Gastroesophageal sphincter (tissue), 3 donors: ENCODE data around the gene TUBGCP6.

Experiments used
- EP300 ChIP-seq: sonication (generic); formaldehyde crosslinking; IDR thresholded peaks from one replicate; pipeline ENCODE4 v1.6.1; 2017; ENCODE audit warnings: antibody characterized with exemption, mild to moderate bottlenecking
- POLR2A ChIP-seq, 2 donors: fragments of 450-650 bp; IDR thresholded peaks; one replicate each; pipeline ENCODE4 v1.6.1; 2017; ENCODE audit warnings: antibody characterized with exemption in 2 of 2, mild to moderate bottlenecking in 2 of 2, moderate library complexity in 1 of 2
- POLR2AphosphoS5 ChIP-seq: sonication (generic); formaldehyde crosslinking; IDR thresholded peaks from one replicate; pipeline ENCODE4 v1.6.1; 2017; ENCODE audit warnings: antibody characterized with exemption
- TF ChIP-seq, protein P1 (sequence below), 4 experiments: fragments of 200-600 bp in 2 of 4; fragments of 450-650 bp in 2 of 4; sonication (generic) in 1 of 4; IDR thresholded peaks; one replicate each; pipeline ENCODE4 v1.5.1; 2017 to 2019; ENCODE audit warnings: antibody characterized with exemption in 4 of 4, mild to moderate bottlenecking in 2 of 4, moderate library complexity in 2 of 4

DNA sequence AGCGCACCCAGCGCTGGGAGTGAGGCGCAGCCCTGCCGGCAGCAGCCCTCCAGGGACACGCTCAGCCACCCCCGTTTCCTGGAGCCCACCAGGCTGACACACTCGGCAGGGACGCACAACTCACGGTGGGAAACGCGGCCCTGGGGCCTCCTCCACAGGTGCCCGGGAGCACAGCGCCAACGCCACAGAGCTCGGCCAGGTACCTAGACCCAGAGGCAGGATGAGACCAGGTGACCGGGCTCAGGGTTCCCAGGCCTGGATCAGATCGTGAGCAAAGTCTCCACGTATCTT, 18.0 kb downstream of the TUBGCP6 start:
- TF ChIP-seq, protein P1, sequence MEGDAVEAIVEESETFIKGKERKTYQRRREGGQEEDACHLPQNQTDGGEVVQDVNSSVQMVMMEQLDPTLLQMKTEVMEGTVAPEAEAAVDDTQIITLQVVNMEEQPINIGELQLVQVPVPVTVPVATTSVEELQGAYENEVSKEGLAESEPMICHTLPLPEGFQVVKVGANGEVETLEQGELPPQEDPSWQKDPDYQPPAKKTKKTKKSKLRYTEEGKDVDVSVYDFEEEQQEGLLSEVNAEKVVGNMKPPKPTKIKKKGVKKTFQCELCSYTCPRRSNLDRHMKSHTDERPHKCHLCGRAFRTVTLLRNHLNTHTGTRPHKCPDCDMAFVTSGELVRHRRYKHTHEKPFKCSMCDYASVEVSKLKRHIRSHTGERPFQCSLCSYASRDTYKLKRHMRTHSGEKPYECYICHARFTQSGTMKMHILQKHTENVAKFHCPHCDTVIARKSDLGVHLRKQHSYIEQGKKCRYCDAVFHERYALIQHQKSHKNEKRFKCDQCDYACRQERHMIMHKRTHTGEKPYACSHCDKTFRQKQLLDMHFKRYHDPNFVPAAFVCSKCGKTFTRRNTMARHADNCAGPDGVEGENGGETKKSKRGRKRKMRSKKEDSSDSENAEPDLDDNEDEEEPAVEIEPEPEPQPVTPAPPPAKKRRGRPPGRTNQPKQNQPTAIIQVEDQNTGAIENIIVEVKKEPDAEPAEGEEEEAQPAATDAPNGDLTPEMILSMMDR (IDR thresholded peaks at IDR 0.05), result no peak
- TF ChIP-seq POLR2A (IDR thresholded peaks at IDR 0.05), result no peak
- no peak for TF ChIP-seq POLR2AphosphoS5
- no peak for TF ChIP-seq EP300
